ENCODE results near the gene EPB41L4A.

EPB41L4A gene

DNA sequence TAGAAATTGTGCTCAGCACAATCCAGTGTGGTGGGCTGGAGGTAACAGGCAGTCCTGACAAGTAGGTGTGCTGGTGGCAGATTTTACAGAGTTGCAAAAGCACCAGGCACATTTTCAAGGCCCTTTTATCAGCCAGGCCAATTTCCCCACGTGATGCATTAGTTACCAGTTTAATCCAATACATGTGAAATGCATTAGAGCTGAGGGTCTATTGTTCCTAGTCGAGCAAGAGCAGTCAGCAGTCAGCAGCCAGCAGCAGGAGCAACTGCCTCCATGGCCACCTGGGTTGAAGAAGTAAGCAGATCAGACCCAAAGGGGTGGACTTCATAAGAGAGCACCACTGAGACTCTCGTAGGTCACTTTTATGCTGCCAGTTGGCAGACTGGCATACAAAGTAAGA is 76.7 kb downstream of the EPB41L4A start:
- TF ChIP-seq, protein P1, sequence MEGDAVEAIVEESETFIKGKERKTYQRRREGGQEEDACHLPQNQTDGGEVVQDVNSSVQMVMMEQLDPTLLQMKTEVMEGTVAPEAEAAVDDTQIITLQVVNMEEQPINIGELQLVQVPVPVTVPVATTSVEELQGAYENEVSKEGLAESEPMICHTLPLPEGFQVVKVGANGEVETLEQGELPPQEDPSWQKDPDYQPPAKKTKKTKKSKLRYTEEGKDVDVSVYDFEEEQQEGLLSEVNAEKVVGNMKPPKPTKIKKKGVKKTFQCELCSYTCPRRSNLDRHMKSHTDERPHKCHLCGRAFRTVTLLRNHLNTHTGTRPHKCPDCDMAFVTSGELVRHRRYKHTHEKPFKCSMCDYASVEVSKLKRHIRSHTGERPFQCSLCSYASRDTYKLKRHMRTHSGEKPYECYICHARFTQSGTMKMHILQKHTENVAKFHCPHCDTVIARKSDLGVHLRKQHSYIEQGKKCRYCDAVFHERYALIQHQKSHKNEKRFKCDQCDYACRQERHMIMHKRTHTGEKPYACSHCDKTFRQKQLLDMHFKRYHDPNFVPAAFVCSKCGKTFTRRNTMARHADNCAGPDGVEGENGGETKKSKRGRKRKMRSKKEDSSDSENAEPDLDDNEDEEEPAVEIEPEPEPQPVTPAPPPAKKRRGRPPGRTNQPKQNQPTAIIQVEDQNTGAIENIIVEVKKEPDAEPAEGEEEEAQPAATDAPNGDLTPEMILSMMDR (IDR thresholded peaks at IDR 0.05; ENCODE audit: extremely low read depth, missing control alignments) = no peak
- no peak for DNase-seq (ENCODE audit: low spot score)

DNA sequence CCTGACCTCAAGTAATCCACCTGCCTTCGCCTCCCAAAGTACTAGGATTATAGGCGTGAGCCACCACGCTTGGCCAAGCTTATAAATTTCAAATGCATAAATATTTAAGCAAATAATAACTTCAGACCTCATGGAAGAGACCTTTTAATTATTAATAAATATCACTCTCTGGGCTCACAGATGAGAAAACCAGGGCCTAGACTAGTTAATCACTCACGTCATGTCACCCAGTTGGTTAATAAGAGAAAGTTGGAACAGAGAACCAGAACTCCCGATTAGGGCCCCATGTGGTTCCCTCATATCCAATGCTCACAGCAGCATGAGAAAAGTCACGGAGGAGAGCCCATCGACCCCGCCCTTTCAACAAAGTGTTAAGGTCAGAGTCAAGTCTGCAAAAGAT is 79.3 kb downstream of the EPB41L4A start:
- TF ChIP-seq, protein P1 (IDR thresholded peaks at IDR 0.05; ENCODE audit: extremely low read depth, missing control alignments) = no peak
- DNase-seq (ENCODE audit: low spot score) = no peak

DNA sequence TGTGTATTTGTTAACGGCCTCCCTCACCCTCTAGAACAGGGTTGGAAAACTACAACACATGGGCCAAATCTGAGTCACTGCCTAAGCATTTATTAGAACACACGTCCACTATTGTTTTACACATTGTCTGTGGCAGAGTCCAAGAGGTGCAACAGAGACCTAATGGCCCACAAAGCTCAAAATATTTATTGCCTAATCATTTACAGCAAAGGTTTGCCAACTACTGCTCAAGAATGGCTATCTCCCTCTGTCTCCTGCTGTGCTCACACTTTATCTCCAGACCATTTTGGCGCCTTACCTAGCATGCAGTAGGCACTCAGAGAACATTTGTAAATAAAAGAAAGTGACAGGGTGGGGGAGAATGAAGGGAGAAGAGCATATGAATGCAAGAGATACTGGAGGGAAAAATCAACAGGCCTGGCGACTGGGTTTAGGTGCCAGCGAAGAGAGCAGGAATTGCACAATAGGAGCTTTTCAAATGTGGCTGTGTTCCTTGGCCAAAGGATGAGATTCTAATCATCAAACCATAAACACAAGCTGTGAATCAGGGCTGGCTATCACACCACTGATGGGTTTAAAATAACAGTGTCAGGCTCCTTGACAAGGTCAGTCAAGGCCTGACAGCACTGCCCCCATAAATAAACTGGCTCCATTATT is 80.3 kb downstream of the EPB41L4A start:
- no peak for DNase-seq (ENCODE audit: low spot score)
- TF ChIP-seq, protein P1 (IDR thresholded peaks at IDR 0.05; ENCODE audit: extremely low read depth, missing control alignments) = no peak

DNA sequence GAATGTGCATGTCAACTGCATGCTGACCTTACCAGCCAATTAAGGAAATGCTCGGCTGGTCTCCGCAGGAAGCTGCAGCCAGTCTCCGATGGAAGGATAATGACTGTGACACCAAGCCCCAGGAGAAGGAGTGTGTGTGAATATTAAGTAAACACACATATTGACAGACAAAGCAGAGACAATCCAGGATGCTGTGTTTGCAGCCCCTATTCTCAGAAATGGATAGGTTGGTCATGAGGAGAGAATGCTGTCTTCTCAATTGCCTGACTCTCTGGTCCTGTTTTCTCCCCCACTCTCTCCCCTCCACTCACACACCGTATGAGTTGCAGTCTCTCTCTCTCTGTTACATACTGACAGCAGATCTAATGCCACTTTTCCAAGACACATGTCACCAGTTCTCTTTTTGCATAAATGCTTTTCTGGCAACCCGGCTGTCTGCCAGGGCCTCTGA is 85.7 kb downstream of the EPB41L4A start:
- no peak for DNase-seq (ENCODE audit: low spot score)
- TF ChIP-seq, protein P1 (IDR thresholded peaks at IDR 0.05; ENCODE audit: extremely low read depth, missing control alignments) = no peak

DNA sequence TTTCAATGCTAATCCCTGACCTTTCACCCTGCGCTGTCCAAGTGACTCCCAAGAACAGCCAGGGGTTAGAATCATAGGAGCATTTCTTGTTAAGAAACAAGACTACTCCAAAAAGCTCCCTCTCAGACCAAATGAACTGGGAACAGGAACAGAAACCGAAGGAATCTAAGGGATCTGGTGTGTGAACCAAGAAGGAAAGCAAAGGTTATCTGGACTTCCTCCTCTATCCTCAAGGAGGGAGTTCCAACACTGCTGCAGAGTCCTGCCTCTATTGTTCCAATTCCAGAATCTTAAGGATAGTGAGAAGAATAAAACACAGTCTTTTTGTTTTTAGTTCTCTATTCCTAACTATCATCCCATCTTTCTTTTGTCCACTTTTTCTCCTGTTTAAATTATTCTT is 87.2 kb downstream of the EPB41L4A start:
- TF ChIP-seq, protein P1 (IDR thresholded peaks at IDR 0.05; ENCODE audit: extremely low read depth, missing control alignments) = no peak
- no peak for DNase-seq (ENCODE audit: low spot score)

DNA sequence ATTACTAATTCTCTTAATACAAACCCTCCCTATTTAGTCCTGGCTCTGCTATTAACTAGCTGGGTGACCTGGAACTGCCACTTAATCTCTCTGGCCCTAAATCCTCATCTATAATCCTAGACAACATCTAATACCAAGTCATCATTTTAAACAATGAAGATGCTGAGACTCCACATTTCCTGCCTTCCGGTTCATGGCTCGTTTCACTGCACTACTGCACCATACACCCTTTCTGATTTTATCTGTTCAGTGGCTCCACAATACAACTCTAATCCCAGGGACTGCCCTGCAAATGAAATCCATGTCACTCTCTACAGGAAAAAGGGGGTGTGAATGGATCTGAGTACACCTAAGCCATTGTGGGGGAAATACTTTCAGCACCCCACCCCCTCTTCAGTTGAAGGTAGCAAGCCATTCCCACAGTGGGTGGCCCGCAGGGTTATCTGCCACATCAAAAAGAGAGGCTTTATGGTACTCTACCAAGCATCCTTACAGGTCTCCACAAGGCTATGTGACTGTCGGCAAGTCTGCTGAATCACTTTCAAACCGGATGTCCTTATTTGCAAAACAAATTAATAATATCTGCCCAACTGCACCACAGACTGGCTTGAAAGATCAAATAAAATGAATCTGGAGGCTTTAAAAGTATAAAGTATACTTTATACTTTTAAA is 89.5 kb downstream of the EPB41L4A start:
- TF ChIP-seq, protein P1 (IDR thresholded peaks at IDR 0.05; ENCODE audit: extremely low read depth, missing control alignments) = no peak
- DNase-seq (ENCODE audit: low spot score) = peak; percentile 35

DNA sequence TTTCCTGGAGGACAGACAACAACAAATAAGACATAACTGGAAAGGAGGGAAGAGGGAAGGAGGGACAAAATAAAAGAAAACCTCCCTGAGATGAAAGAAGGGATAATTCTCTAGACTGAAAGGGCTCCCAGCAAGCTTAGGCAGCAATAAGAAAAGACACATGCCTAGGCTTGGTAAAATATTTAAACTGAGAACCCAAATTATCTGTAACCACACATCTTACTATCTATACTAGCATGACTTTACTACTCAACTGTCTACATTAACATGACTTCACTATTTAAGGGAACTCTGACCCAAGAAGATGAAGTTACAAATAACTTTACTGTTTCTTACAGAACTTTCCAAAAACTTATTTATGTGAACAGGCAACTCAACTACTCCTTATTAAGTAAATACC is 95.9 kb downstream of the EPB41L4A start:
- DNase-seq (ENCODE audit: low spot score) = no peak
- TF ChIP-seq, protein P1 (IDR thresholded peaks at IDR 0.05; ENCODE audit: extremely low read depth, missing control alignments) = no peak

Measured in GM20000 (cell line).